Gastrocnemius medialis (tissue), 4 donors: ENCODE results near the gene SFMBT2. TPM values are rescaled to one million over a fixed set of nuclear protein-coding genes. Genes with fewer than 3 reads are reported as not detected.

Experiments
- ATAC-seq, 2 donors: fragments of 150-250 bp; one replicate each; pipeline ENCODE4 v1.9.1; 2016
- DNase-seq, 2 donors: peaks; one replicate each; pipeline ENCODE4 v3.0.0-alpha.2; 2019
- H3K27ac ChIP-seq, 4 donors: fragments of 200-600 bp; sonication (generic); 1 replicate in 1 of 4; 2 replicates in 3 of 4; pipeline ENCODE4 v1.5.1; 2016 to 2018; ENCODE audit warnings: mild to moderate bottlenecking in 2 of 4, moderate library complexity in 1 of 4
- H3K27me3 ChIP-seq, 3 donors: fragments of 200-600 bp; sonication (generic) in 2 of 3; 1 replicate in 1 of 3; 2 replicates in 2 of 3; pipeline versions ENCODE4 v1.5.1 to v1.6.0; 2016 to 2019; ENCODE audit warnings: mild to moderate bottlenecking in 1 of 3, moderate library complexity in 1 of 3
- H3K36me3 ChIP-seq, 2 donors: fragments of 200-600 bp; sonication (generic) in 1 of 2; one replicate each; pipeline ENCODE4 v1.5.1; 2017 to 2018
- H3K4me1 ChIP-seq, 2 donors: fragments of 200-600 bp; sonication (generic) in 1 of 2; one replicate each; pipeline ENCODE4 v1.5.1; 2016 to 2017; ENCODE audit warnings: mild to moderate bottlenecking in 2 of 2
- H3K4me3 ChIP-seq, 4 donors: fragments of 200-600 bp; sonication (generic) in 3 of 4; 1 replicate in 1 of 4; 2 replicates in 3 of 4; pipeline ENCODE4 v1.5.1; 2016 to 2019; ENCODE audit warnings: mild to moderate bottlenecking in 2 of 4
- H3K9me3 ChIP-seq, 3 donors: fragments of 200-600 bp; sonication (generic) in 2 of 3; 1 replicate in 1 of 3; 2 replicates in 2 of 3; pipeline ENCODE4 v1.5.1; 2016 to 2019
- POLR2A ChIP-seq, 2 donors: fragments of 450-650 bp; IDR thresholded peaks; one replicate each; pipeline ENCODE4 v1.6.1; 2017; ENCODE audit warnings: antibody characterized with exemption in 2 of 2, mild to moderate bottlenecking in 2 of 2, moderate library complexity in 2 of 2
- in situ Hi-C, 4 donors: fragments of 200-750 bp; cut with MboI; loops; one replicate each; pipeline versions ENCODE4 v1.15.0 to v1.8.0; 2017; ENCODE audit warnings: low sequenced_read_pairs in 4 of 4
- intact Hi-C: fragments of 100-400 bp; cut with DNase I; formaldehyde crosslinking; loops from one replicate; pipeline ENCODE4 v1.15.1; 2023; ENCODE audit warnings: low total_unique reads
- total RNA-seq, 4 donors: library from RNA; depleted of rRNA; stranded (reverse); fragments of >200 nt; gene quantifications; one replicate each; pipeline versions ENCODE4 v1.1.0 to v1.2.3, GENCODE V29; 2016
- TF ChIP-seq, protein P1 (sequence below), 5 experiments: fragments of 450-650 bp in 3 of 5; fragments of 200-600 bp in 2 of 5; sonication (generic) in 2 of 5; IDR thresholded peaks in 4 of 5; conservative IDR thresholded peaks in 1 of 5; 1 replicate in 4 of 5; 2 replicates in 1 of 5; pipeline ENCODE4 v1.5.1; 2016 to 2019; ENCODE audit warnings: antibody characterized with exemption in 5 of 5, mild to moderate bottlenecking in 3 of 5, moderate library complexity in 3 of 5

Gene SFMBT2
- 1 to 10 TPM; 1.1 to 6.9 (median 2.1) TPM for total RNA-seq

DNA sequence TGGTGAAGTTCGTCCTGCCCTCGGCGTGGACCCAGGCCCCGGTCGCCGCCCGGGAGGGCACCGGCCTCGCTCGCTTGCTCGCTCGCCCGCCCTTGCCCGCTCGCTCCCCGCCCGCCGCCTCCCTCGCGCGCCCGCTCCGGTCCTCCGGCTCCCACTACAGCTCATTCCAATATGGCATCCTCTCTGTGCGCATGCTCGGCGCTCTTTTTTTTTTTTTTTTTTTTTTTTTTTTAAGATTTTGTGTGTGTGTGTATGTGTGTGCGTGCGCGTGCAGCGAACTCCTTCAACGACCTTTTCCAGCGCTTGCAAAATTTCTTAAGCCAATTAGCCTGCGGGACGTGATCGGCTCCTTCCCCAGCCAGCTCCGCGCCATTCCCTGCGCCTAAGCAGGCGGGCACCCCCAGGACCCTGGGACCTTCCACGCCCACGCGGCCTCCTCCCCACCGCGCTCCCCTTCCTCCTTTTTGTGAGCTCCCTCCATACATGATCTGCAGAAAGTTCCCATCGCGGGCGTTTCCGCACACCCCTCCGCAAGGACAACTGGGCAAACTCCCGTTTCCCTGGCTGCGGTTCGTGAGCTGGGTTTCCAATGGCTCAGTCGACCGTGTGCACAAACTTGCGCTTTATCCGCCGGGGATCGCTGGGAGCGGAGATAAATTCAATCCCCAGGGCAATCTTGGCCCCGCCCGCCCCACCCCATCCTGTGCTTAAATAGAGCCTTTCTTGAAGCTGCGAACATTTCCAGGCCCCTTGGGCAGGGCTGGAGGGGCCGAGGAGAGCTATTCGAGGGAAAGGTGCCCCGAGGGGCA is at the start of gene SFMBT2:
SFMBT2 (minus strand) TSS at position 173 of the 809 bp plus-strand sequence. CDS start 29,136 bp downstream, outside the sequence.
- H3K36me3 ChIP-seq, result no peaks in the 10 kb centered on the region
- H3K9me3 ChIP-seq, result no peaks in the 10 kb centered on the region
- intact Hi-C loops (no loop called here), in situ Hi-C loops (loop anchor here (10.0 to 25.0 kb wide), 6 partner anchors 146 to 999 kb away; no protein-coding TSS in a partner anchor)
- TF ChIP-seq, protein P1, sequence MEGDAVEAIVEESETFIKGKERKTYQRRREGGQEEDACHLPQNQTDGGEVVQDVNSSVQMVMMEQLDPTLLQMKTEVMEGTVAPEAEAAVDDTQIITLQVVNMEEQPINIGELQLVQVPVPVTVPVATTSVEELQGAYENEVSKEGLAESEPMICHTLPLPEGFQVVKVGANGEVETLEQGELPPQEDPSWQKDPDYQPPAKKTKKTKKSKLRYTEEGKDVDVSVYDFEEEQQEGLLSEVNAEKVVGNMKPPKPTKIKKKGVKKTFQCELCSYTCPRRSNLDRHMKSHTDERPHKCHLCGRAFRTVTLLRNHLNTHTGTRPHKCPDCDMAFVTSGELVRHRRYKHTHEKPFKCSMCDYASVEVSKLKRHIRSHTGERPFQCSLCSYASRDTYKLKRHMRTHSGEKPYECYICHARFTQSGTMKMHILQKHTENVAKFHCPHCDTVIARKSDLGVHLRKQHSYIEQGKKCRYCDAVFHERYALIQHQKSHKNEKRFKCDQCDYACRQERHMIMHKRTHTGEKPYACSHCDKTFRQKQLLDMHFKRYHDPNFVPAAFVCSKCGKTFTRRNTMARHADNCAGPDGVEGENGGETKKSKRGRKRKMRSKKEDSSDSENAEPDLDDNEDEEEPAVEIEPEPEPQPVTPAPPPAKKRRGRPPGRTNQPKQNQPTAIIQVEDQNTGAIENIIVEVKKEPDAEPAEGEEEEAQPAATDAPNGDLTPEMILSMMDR (IDR thresholded peaks at IDR 0.05 in 4 of 5, conservative IDR thresholded peaks at IDR 0.05 in 1 of 5), result no peak
- peak; percentile 47 to 53 for TF ChIP-seq POLR2A (IDR thresholded peaks at IDR 0.05)
- H3K4me1 ChIP-seq, result peaks cover 10 to 18% of the 10 kb centered on the region in 2 donors
- peak within 1 kb of the TSS; percentile 76 to 85 (median 82) for H3K27ac ChIP-seq
- H3K27me3 ChIP-seq, result no peaks in the 10 kb centered on the region
- H3K4me3 ChIP-seq, result peak within 1 kb of the TSS; percentile 58 to 83 (median 73)
- peak in 1 of 2 donors; percentile 52 for DNase-seq
- ATAC-seq, result peak; percentile 46 to 55

DNA sequence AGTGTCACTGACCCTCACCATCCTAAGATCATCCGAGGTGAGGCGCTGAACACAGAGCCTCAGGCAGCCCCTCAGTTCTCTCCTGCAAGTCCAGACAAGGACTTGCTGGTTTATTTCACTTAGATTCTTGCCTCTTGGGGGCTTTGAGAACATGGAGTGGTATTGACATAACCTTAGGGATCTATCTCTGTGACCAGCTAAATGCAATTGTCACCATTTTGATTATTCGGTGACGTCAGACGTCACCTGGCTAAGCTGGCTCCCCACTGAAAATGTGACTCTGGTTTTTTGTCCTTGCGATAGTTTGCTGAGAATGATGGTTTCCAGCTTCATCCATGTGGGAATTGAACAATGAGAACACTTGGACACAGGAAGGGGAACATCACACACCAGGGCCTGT is 49.2 kb upstream of the SFMBT2 start:
- Histone ChIP-seq H3K36me3 (no peaks in the 10 kb centered on the region), H3K4me3 (no peak overlapping the region), H3K4me1 (no peaks in the 10 kb centered on the region), H3K27me3 (no peaks in the 10 kb centered on the region), H3K27ac (no peak overlapping the region), H3K9me3 (no peaks in the 10 kb centered on the region)
- in situ Hi-C loops (no loop called here), intact Hi-C loops (no loop called here)
- no peak for DNase-seq
- ATAC-seq, result no peak
- no peak for TF ChIP-seq POLR2A (IDR thresholded peaks at IDR 0.05)
- TF ChIP-seq, protein P1 (IDR thresholded peaks at IDR 0.05 in 4 of 5, conservative IDR thresholded peaks at IDR 0.05 in 1 of 5), result no peak

DNA sequence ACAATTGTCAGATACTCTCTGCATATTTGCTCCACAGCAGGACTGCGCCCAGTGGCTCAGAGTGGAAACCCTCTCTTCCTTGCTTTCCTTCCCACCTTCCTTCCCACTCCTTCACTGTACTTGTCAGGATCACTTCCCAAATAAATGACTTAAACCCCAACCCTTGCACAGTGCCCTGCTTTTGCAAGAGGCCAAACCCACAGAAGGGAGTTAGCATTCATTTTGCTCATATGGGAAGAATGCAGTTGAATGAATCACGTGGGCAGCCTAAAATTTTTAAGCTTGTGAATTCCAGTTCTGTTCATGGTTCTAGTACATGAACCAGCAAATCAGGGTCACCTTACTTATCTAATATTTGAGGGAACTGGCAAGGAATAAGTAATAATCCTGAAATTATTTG is 47.7 kb upstream of the SFMBT2 start:
- TF ChIP-seq, protein P1 (IDR thresholded peaks at IDR 0.05 in 4 of 5, conservative IDR thresholded peaks at IDR 0.05 in 1 of 5), result no peak
- no peak for TF ChIP-seq POLR2A (IDR thresholded peaks at IDR 0.05)
- in situ Hi-C loops (no loop called here), intact Hi-C loops (no loop called here)
- Histone ChIP-seq H3K36me3 (no peaks in the 10 kb centered on the region), H3K9me3 (no peaks in the 10 kb centered on the region), H3K27ac (no peak overlapping the region), H3K4me1 (no peaks in the 10 kb centered on the region), H3K4me3 (no peak overlapping the region), H3K27me3 (no peaks in the 10 kb centered on the region)
- no peak for ATAC-seq
- no peak for DNase-seq

DNA sequence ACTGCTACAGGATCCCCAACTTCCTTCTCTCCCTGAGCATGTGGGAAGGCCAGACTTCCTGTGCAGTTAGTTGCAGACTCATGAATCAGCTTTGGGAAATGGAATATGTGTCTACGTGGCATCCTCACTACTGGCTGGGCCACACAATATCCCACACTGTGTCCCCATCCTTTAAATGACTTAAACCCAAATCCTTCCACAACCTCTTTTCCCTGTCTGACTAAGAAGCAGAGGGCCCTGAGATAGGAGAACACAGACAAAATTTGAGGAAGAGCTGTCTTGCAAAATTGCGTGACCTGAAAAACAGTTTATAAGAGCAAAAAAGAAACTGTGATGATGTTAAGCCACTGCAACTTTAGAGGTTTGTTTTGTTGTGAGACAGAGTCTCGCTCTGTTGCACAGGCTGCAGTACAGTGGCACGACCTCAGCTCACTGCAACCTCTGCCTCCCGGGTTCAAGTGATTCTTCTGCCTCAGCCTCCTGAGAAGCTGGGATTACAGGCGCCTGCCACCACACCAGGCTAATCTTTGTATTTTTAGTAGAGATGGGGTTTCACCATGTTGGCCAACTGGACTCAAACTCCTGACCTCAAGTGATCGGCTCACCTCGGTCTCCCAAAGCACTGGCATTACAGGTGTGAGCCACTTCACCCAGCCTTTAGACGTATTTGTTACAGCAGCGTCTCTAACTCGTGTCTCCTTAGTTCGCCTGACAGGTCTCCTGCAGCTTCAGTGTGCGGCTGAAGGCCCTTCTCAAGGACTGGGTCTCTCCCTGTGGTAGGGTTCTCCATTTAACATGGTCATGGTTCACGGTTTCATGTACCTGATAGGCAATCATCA is 46.9 kb upstream of the SFMBT2 start:
- in situ Hi-C loops, result no loop called here

More for the DNA sequence above, 46.9 kb upstream of the SFMBT2 start:
- no peaks in the 10 kb centered on the region for H3K9me3 ChIP-seq
- no peaks in the 10 kb centered on the region for H3K36me3 ChIP-seq
- no peak for TF ChIP-seq POLR2A (IDR thresholded peaks at IDR 0.05)
- TF ChIP-seq, protein P1 (IDR thresholded peaks at IDR 0.05 in 4 of 5, conservative IDR thresholded peaks at IDR 0.05 in 1 of 5), result no peak
- no peaks in the 10 kb centered on the region for H3K27me3 ChIP-seq
- H3K4me1 ChIP-seq, result no peaks in the 10 kb centered on the region
- intact Hi-C loops, result no loop called here
- no peak for DNase-seq
- no peak overlapping the region for H3K27ac ChIP-seq
- ATAC-seq, result no peak
- no peak overlapping the region for H3K4me3 ChIP-seq
